Pancreas (tissue), 10 donors: Measurements from ENCODE around the gene BEST1. TPM values are rescaled to one million over a fixed set of nuclear protein-coding genes. Genes with fewer than 3 reads are reported as not detected.
A peak's percentile ranks its signal among the peaks of the same experiment; 100 is the strongest.

Experiments used
- ATAC-seq, 4 donors: fragments of 200-7000 bp; cut with Tn5 transposase; one replicate each; pipeline versions ENCODE4 v1.8.0 to v1.9.1; 2020; ENCODE audit warnings: mild to moderate bottlenecking in 4 of 4, moderate library complexity in 4 of 4
- DNase-seq, 6 donors: peaks; one replicate each; pipeline ENCODE4 v3.0.0-alpha.2; 2020
- FAIRE-seq: peaks from 2 replicates; lab custom pipeline; 2012; peaks lifted over from hg19 to GRCh38; lab: Jason Lieb, UNC
- H3K27ac ChIP-seq, 4 donors: fragments of 200-600 bp; sonication (generic); 1 replicate in 3 of 4; 2 replicates in 1 of 4; pipeline versions ENCODE4 v1.5.0 to v1.8.0; 2020
- H3K27me3 ChIP-seq, 4 donors: fragments of 200-600 bp; one replicate each; pipeline ENCODE4 v1.8.0; 2021
- H3K36me3 ChIP-seq, 3 donors: fragments of 200-600 bp; sonication (generic) in 1 of 3; one replicate each; pipeline versions ENCODE4 v1.5.0 to v1.8.0; 2020 to 2021
- H3K4me1 ChIP-seq, 3 donors: fragments of 200-600 bp; one replicate each; pipeline ENCODE4 v1.8.0; 2021
- H3K4me3 ChIP-seq, 4 donors: fragments of 200-600 bp; sonication (generic) in 2 of 4; one replicate each; pipeline versions ENCODE4 v1.5.0 to v1.8.0; 2020 to 2021
- H3K9me3 ChIP-seq, 4 donors: fragments of 200-600 bp; one replicate each; pipeline ENCODE4 v1.8.0; 2021
- CTCF ChIP-seq, 4 donors: fragments of 200-600 bp; sonication (generic) in 3 of 4; IDR thresholded peaks; one replicate each; pipeline versions ENCODE4 v1.5.0 to v1.8.0; 2021; ENCODE audit warnings: antibody characterized with exemption in 4 of 4
- WGBS, 2 donors: extraction: QIAGEN DNeasy Blood & Tissue Kit; methylation state at CpG; one replicate each; pipeline ENCODE4 v1.1.7; 2013; 5-methylcytosine and 5-hydroxymethylcytosine counted together
- intact Hi-C, 3 donors: fragments of 100-400 bp; cut with DNase I; formaldehyde crosslinking; loops; one replicate each; pipeline versions ENCODE4 v1.11.1 to v1.14.2; 2022
- polyA plus RNA-seq, 2 donors: library from polyadenylated mRNA; stranded (reverse); fragments of 200-250 nt; gene quantifications; one replicate each; pipeline ENCODE4 v1.2.3, GENCODE V29; 2013
- total RNA-seq, 6 donors: library from RNA; stranded (reverse); fragmentation: NEBNext Ultra II Directional in 4 of 6; extraction: Animal tissue kit (Norgen Biotek cat#: 25700) in 4 of 6; gene quantifications; one replicate each; pipeline versions ENCODE4 v1.2.1 to v1.2.4, GENCODE V29; 2021 to 2023
- donor health status: healthy with polysubstance abuse.
- donor health status: DM: no; HTN: no; CAD: no; lungs with moderate emphysema.
- donor health status: DM: no; HTN: no; CAD: no.
- donor health status: control.
- donor health status: control.
- donor health status: Bipolar disorder and iron deficiency.
- donor health status: DM: yes; HTN: yes; CAD: no.
- donor health status: DM: no; HTN: no; CAD: no.
- donor health status: DM: no; HTN: no; CAD: no.
- donor health status: DM: yes; HTN: yes; CAD: no.

The BEST1 gene
- total and polyA plus RNA-seq, 8 donors, result 0.43 to 2.4 (median 1.1) TPM

GRCh38 chr11:61980783-61981541, 30.8 kb downstream of the BEST1 start:
- DNase-seq (peak in 1 of 6 donors; percentile 15), ATAC-seq (no peak), FAIRE-seq (no peak)
- Histone ChIP-seq H3K9me3 (no peaks in the 10 kb centered on the region), H3K27me3 (no peaks in the 10 kb centered on the region), H3K27ac (no peak overlapping the region), H3K4me3 (no peak overlapping the region), H3K36me3 (no peaks in the 10 kb centered on the region), H3K4me1 (peaks cover 21 to 42% (median 24%) of the 10 kb centered on the region in 3 donors)
- WGBS, 2 donors, result 76 to 77% methylated on average over 10 of the region's 10 CpGs
- intact Hi-C loops, result no loop called here
- TF ChIP-seq CTCF (IDR thresholded peaks at IDR 0.05), result no peak

GRCh38 chr11:61983419-61983818, 33.3 kb downstream of the BEST1 start:
- Histone ChIP-seq H3K36me3 (no peaks in the 10 kb centered on the region), H3K9me3 (no peaks in the 10 kb centered on the region), H3K4me3 (no peak overlapping the region), H3K4me1 (peaks cover 23 to 39% (median 27%) of the 10 kb centered on the region in 3 donors), H3K27ac (peak overlapping the region in 2 of 4 donors; percentile 46 to 47), H3K27me3 (no peaks in the 10 kb centered on the region)
- DNase-seq (peak in 5 of 6 donors; percentile 82 to 93 (median 88)), ATAC-seq (peak; percentile 73 to 90 (median 84)), FAIRE-seq (no peak)
- intact Hi-C loops, result no loop called here
- TF ChIP-seq CTCF (IDR thresholded peaks at IDR 0.05), result no peak
- WGBS, 2 donors, result 35 to 44% methylated on average over 1 of the region's 1 CpG

- Histone ChIP-seq H3K36me3 (no peaks in the 10 kb centered on the region), H3K9me3 (no peaks in the 10 kb centered on the region), H3K4me1 (peaks cover 17 to 26% (median 19%) of the 10 kb centered on the region in 3 donors), H3K27me3 (no peaks in the 10 kb centered on the region), H3K27ac (peak overlapping the region in 2 of 4 donors; percentile 5 to 34), H3K4me3 (no peak overlapping the region)
- TF ChIP-seq CTCF (IDR thresholded peaks at IDR 0.05), result no peak
- FAIRE-seq (no peak), DNase-seq (peak in 1 of 6 donors; percentile 58), ATAC-seq (peak; percentile 41 to 70 (median 60))
- WGBS, 2 donors, result 29% methylated on average over 5 of the region's 5 CpGs
- intact Hi-C loops, result no loop called here
Measured at GRCh38 chr11:61985869-61986268, 35.7 kb downstream of the BEST1 start.

GRCh38 chr11:61994981-61995380, 44.8 kb downstream of the BEST1 start:
- Histone ChIP-seq H3K27ac (no peak overlapping the region), H3K4me3 (no peak overlapping the region), H3K4me1 (peaks cover 0 to 3% (median 0%) of the 10 kb centered on the region in 3 donors), H3K36me3 (peaks cover 0 to 5% (median 0%) of the 10 kb centered on the region in 3 donors), H3K27me3 (no peaks in the 10 kb centered on the region), H3K9me3 (no peaks in the 10 kb centered on the region)
- DNase-seq, result no peak
- TF ChIP-seq CTCF (IDR thresholded peaks at IDR 0.05), result no peak
- no peak for ATAC-seq
- intact Hi-C loops, result no loop called here
- WGBS, 2 donors, result 52 to 58% methylated on average over 3 of the region's 3 CpGs
- no peak for FAIRE-seq

- Histone ChIP-seq H3K36me3 (peaks cover 0 to 5% (median 0%) of the 10 kb centered on the region in 3 donors), H3K4me1 (peaks cover 9 to 20% (median 19%) of the 10 kb centered on the region in 3 donors), H3K27me3 (no peaks in the 10 kb centered on the region), H3K9me3 (no peaks in the 10 kb centered on the region), H3K4me3 (no peak overlapping the region), H3K27ac (no peak overlapping the region)
- ATAC-seq (no peak), FAIRE-seq (no peak), DNase-seq (no peak)
- intact Hi-C loops, result no loop called here
- TF ChIP-seq CTCF (IDR thresholded peaks at IDR 0.05), result no peak
- 98 to 99% methylated on average over 4 of the region's 4 CpGs for WGBS, 2 donors
Measured at GRCh38 chr11:61996933-61997332, 46.8 kb downstream of the BEST1 start.
